Calu3 (cell line): ENCODE data around the gene CREM. TPM values are rescaled to one million over a fixed set of nuclear protein-coding genes. Genes with fewer than 3 reads are reported as not detected.

Source experiments
- BruUV-seq: library from RNA; stranded (reverse); fragments of 400-500 nt; replicated peaks from 2 replicates; lab custom pipeline; 2021; lab: Mats Ljungman, UMichigan
- CTCF ChIA-PET: fragments of 300-600 bp; sonication (Branson Sonifier 250); formaldehyde crosslinking; loops from one replicate; lab custom pipeline; 2022; ENCODE audit warnings: antibody characterized with exemption; lab: Charles Lee
- DNase-seq: peaks from one replicate; pipeline ENCODE4 v3.0.0; 2022
- H3K27ac Mint-ChIP-seq: one replicate; pipeline ENCODE4 v1.8.0; 2022; ENCODE audit warnings: mixed read lengths; ENCODE audit not compliant: unreplicated experiment
- H3K27me3 Mint-ChIP-seq: one replicate; pipeline ENCODE4 v1.8.0; 2022; ENCODE audit warnings: mixed read lengths; ENCODE audit not compliant: unreplicated experiment
- H3K36me3 Mint-ChIP-seq: one replicate; pipeline ENCODE4 v1.8.0; 2022; ENCODE audit warnings: mild to moderate bottlenecking, moderate library complexity, mixed read lengths; ENCODE audit not compliant: insufficient read depth, unreplicated experiment
- H3K4me1 Mint-ChIP-seq: one replicate; pipeline ENCODE4 v1.8.0; 2022; ENCODE audit warnings: mild to moderate bottlenecking, low read depth, mixed read lengths; ENCODE audit not compliant: unreplicated experiment
- H3K4me3 Mint-ChIP-seq: one replicate; pipeline ENCODE4 v1.8.0; 2022; ENCODE audit warnings: mild to moderate bottlenecking, low read depth, moderate library complexity, mixed read lengths; ENCODE audit not compliant: unreplicated experiment
- H3K9me3 Mint-ChIP-seq: one replicate; pipeline ENCODE4 v1.8.0; 2022; ENCODE audit warnings: low read depth, mixed read lengths; ENCODE audit not compliant: unreplicated experiment
- CTCF ChIP-seq: fragments of 200-600 bp; IDR thresholded peaks from one replicate; pipeline ENCODE4 v1.8.0; 2022; ENCODE audit warnings: antibody characterized with exemption; ENCODE audit not compliant: unreplicated experiment
- intact Hi-C: fragments of 100-400 bp; cut with micrococcal nuclease; formaldehyde crosslinking; loops from one replicate; pipeline ENCODE4 v1.10.0; 2022; ENCODE audit not compliant: unreplicated experiment
- total RNA-seq: library from RNA; stranded (reverse); gene quantifications from 2 replicates; pipeline ENCODE4 v1.2.3, GENCODE V29; 2022

CREM gene
- total RNA-seq, 1 experiment from 2014 or later, result 20.3 TPM

- intact Hi-C loops, result loop anchor here (5.0 kb wide), 1 partner anchor 41 kb away; no protein-coding TSS in a partner anchor
- H3K27me3 Mint-ChIP-seq, result no peaks in the 10 kb centered on the region
- no peaks in the 10 kb centered on the region for H3K9me3 Mint-ChIP-seq
- CTCF ChIA-PET, result no interaction called here
- no peak overlapping the region for H3K27ac Mint-ChIP-seq
- TF ChIP-seq CTCF, result no peak
- no peaks in the 10 kb centered on the region for H3K4me1 Mint-ChIP-seq
- no peaks in the 10 kb centered on the region for H3K36me3 Mint-ChIP-seq
- BruUV-seq, result no TSS peak
- H3K4me3 Mint-ChIP-seq, result no peak overlapping the region
- DNase-seq, result no peak
Observed at GRCh38 chr10:35178331-35178730, 51.7 kb downstream of the CREM start.

- CTCF ChIA-PET, result interaction anchor here (1.2 kb wide), 1 partner anchor 13 kb away, joined by 3 read pairs; no protein-coding TSS in a partner anchor
- no peak for DNase-seq
- Mint-ChIP-seq H3K27me3 (no peaks in the 10 kb centered on the region), H3K36me3 (no peaks in the 10 kb centered on the region), H3K9me3 (no peaks in the 10 kb centered on the region), H3K27ac (no peak overlapping the region), H3K4me3 (no peak overlapping the region), H3K4me1 (no peaks in the 10 kb centered on the region)
- intact Hi-C loops, result no loop called here
- no TSS peak for BruUV-seq
- TF ChIP-seq CTCF, result no peak
Observed at GRCh38 chr10:35182631-35183510, 56.2 kb downstream of the CREM start.

GRCh38 chr10:35184527-35185171, 58.0 kb downstream of the CREM start:
- CTCF ChIA-PET, result interaction anchor here (0.7 kb wide), 2 partner anchors 10 to 277 kb away, joined by 3 read pairs; no protein-coding TSS in a partner anchor
- H3K4me1 Mint-ChIP-seq, result no peaks in the 10 kb centered on the region
- H3K4me3 Mint-ChIP-seq, result no peak overlapping the region
- BruUV-seq, result no TSS peak
- no peaks in the 10 kb centered on the region for H3K9me3 Mint-ChIP-seq
- TF ChIP-seq CTCF, result no peak
- no peak overlapping the region for H3K27ac Mint-ChIP-seq
- H3K27me3 Mint-ChIP-seq, result no peaks in the 10 kb centered on the region
- intact Hi-C loops, result no loop called here
- no peak for DNase-seq
- no peaks in the 10 kb centered on the region for H3K36me3 Mint-ChIP-seq

- intact Hi-C loops, result no loop called here
- no peaks in the 10 kb centered on the region for H3K27me3 Mint-ChIP-seq
- H3K4me1 Mint-ChIP-seq, result no peaks in the 10 kb centered on the region
- CTCF ChIA-PET, result interaction anchor here (0.7 kb wide), 1 partner anchor 278 kb away, joined by 3 read pairs; no protein-coding TSS in a partner anchor
- H3K9me3 Mint-ChIP-seq, result no peaks in the 10 kb centered on the region
- TF ChIP-seq CTCF, result no peak
- no peak overlapping the region for H3K27ac Mint-ChIP-seq
- DNase-seq, result no peak
- H3K4me3 Mint-ChIP-seq, result no peak overlapping the region
- no TSS peak for BruUV-seq
- no peaks in the 10 kb centered on the region for H3K36me3 Mint-ChIP-seq
Observed at GRCh38 chr10:35185260-35186034, 58.8 kb downstream of the CREM start.
